IMR-90 (cell line): Measurements from ENCODE around the gene AUTS2. TPM values are rescaled to one million over a fixed set of nuclear protein-coding genes. Genes with fewer than 3 reads are reported as not detected.

Source experiments
- ATAC-seq: fragments of 200-7000 bp; cut with Tn5 transposase; 2 replicates; pipeline ENCODE4 v1.9.1; 2020; ENCODE audit warnings: low read depth, mild to moderate bottlenecking, moderate library complexity
- BruUV-seq: library from RNA; stranded (reverse); fragments of 400-500 nt; replicated peaks from 2 replicates; lab custom pipeline; 2021; lab: Mats Ljungman, UMichigan
- CTCF ChIA-PET: fragments of 300-600 bp; formaldehyde crosslinking; extraction: SDS; loops from one replicate; lab custom pipeline; 2021; ENCODE audit warnings: antibody characterized with exemption; lab: Yijun Ruan, JAX
- POLR2A ChIA-PET: fragments of 300-600 bp; sonication (Branson Sonifier 250); formaldehyde crosslinking; loops from one replicate; lab custom pipeline; 2022; ENCODE audit warnings: antibody characterized with exemption; ENCODE audit not compliant: unreplicated experiment; lab: Charles Lee
- DNase-seq: peaks from one replicate; pipeline ENCODE4 v3.0.0; 2013
- H2AFZ ChIP-seq: replicated peaks from 2 replicates; pipeline ENCODE3; 2013; ENCODE audit warnings: low read length, mild to moderate bottlenecking; ENCODE audit not compliant: poor library complexity
- H2AK5ac ChIP-seq: 2 replicates; pipeline ENCODE4 v1.6.1; 2013; ENCODE audit warnings: low read depth, low read length, inconsistent platforms
- H2AK9ac ChIP-seq: replicated peaks from 2 replicates; pipeline ENCODE3; 2013; ENCODE audit warnings: mild to moderate bottlenecking, low read depth, low read length, moderate library complexity; ENCODE audit not compliant: poor library complexity
- H2BK120ac ChIP-seq: 2 replicates; pipeline ENCODE4 v1.6.1; 2013; ENCODE audit warnings: low read depth, low read length, inconsistent platforms
- H2BK15ac ChIP-seq: 3 replicates; pipeline ENCODE4 v1.6.1; 2013; ENCODE audit warnings: low read depth, low read length, inconsistent platforms
- H2BK20ac ChIP-seq: 2 replicates; pipeline ENCODE4 v1.6.1; 2013; ENCODE audit warnings: low read depth, mild to moderate bottlenecking, inconsistent platforms, low read length, moderate library complexity
- H2BK5ac ChIP-seq: 2 replicates; pipeline ENCODE4 v1.6.1; 2013; ENCODE audit warnings: mild to moderate bottlenecking, low read depth, low read length, inconsistent platforms; ENCODE audit not compliant: poor library complexity, severe bottlenecking
- H3K14ac ChIP-seq: replicated peaks from 2 replicates; pipeline ENCODE4 v1.6.1; 2013; ENCODE audit warnings: low read depth, low read length, inconsistent platforms
- H3K18ac ChIP-seq: 2 replicates; pipeline ENCODE4 v1.6.1; 2013; ENCODE audit warnings: low read depth, low read length, control low read depth
- H3K23ac ChIP-seq: 2 replicates; pipeline ENCODE4 v1.6.1; 2013; ENCODE audit warnings: low read depth, low read length, inconsistent platforms
- H3K27ac ChIP-seq: 2 replicates; pipeline ENCODE4 v1.5.1; 2013; ENCODE audit warnings: mild to moderate bottlenecking, control low read depth, low read length; ENCODE audit not compliant: insufficient read depth
- H3K27me3 ChIP-seq: 2 replicates; pipeline ENCODE4 v1.6.1; 2013; ENCODE audit warnings: low read length; ENCODE audit not compliant: control insufficient read depth, insufficient read depth
- H3K36me3 ChIP-seq: 2 replicates; pipeline ENCODE4 v1.6.1; 2013; ENCODE audit warnings: low read length, mixed read lengths; ENCODE audit not compliant: control insufficient read depth, insufficient read depth
- H3K4ac ChIP-seq: 2 replicates; pipeline ENCODE4 v1.6.1; 2013; ENCODE audit warnings: low read depth, low read length, inconsistent platforms
- H3K4me1 ChIP-seq: 2 replicates; pipeline ENCODE4 v1.6.1; 2013; ENCODE audit warnings: low read length, mixed read lengths; ENCODE audit not compliant: control insufficient read depth, insufficient read depth
- H3K4me2 ChIP-seq: 2 replicates; pipeline ENCODE4 v1.6.1; 2013; ENCODE audit warnings: low read depth, mild to moderate bottlenecking, control low read depth, low read length, moderate library complexity
- H3K4me3 ChIP-seq: 2 replicates; pipeline ENCODE4 v1.5.1; 2013; ENCODE audit warnings: low read depth, mild to moderate bottlenecking, control low read depth, low read length, moderate library complexity; ENCODE audit not compliant: insufficient read depth
- H3K56ac ChIP-seq: 2 replicates; pipeline ENCODE4 v1.6.1; 2013; ENCODE audit warnings: low read length, inconsistent platforms; ENCODE audit not compliant: insufficient read depth; ENCODE audit errors: extremely low read depth
- H3K79me1 ChIP-seq, 2 experiments: 2 replicates each; pipeline ENCODE4 v1.6.1; 2013; ENCODE audit warnings: low read length in 2 of 2, inconsistent platforms in 1 of 2, low read depth in 1 of 2
- H3K9ac ChIP-seq: 2 replicates; pipeline ENCODE4 v1.6.1; 2013; ENCODE audit warnings: low read depth, low read length, control low read depth
- H3K9me1 ChIP-seq: 2 replicates; pipeline ENCODE4 v1.6.1; 2013; ENCODE audit warnings: low read length, inconsistent platforms; ENCODE audit not compliant: insufficient read depth
- H3K9me3 ChIP-seq: 2 replicates; pipeline ENCODE4 v1.6.1; 2013; ENCODE audit warnings: low read length; ENCODE audit not compliant: control insufficient read depth, insufficient read depth
- H4K20me1 ChIP-seq: 2 replicates; pipeline ENCODE4 v1.6.1; 2013; ENCODE audit warnings: low read length, inconsistent platforms; ENCODE audit not compliant: insufficient read depth
- H4K5ac ChIP-seq: 2 replicates; pipeline ENCODE4 v1.6.1; 2013; ENCODE audit warnings: mild to moderate bottlenecking, low read depth, low read length, control low read depth
- H4K8ac ChIP-seq, 2 experiments: 2 replicates each; pipeline ENCODE4 v1.6.1; 2013; ENCODE audit warnings: low read depth in 2 of 2, low read length in 2 of 2, control low read depth in 1 of 2, inconsistent platforms in 1 of 2
- H4K91ac ChIP-seq: 2 replicates; pipeline ENCODE4 v1.6.1; 2013; ENCODE audit warnings: low read depth, low read length, inconsistent platforms; ENCODE audit not compliant: insufficient read depth
- BHLHE40 ChIP-seq: fragments of 150-350 bp; IDR thresholded peaks from 2 replicates; pipeline ENCODE4 v1.6.1; 2016; ENCODE audit warnings: mild to moderate bottlenecking, low read depth, low read length
- CEBPB ChIP-seq: IDR thresholded peaks from 2 replicates; pipeline ENCODE4 v1.6.1; 2012; ENCODE audit warnings: low read depth, low read length, improper control_type of control experiment
- CHD1 ChIP-seq: IDR thresholded peaks from 2 replicates; pipeline ENCODE4 v1.6.1; 2012; ENCODE audit warnings: low read depth, low read length, improper control_type of control experiment
- FOS ChIP-seq: fragments of 150-350 bp; IDR thresholded peaks from 2 replicates; pipeline ENCODE4 v1.6.1; 2016; ENCODE audit warnings: low read depth, low read length
- MAFK ChIP-seq: IDR thresholded peaks from 2 replicates; pipeline ENCODE4 v1.6.1; 2012; ENCODE audit warnings: low read depth, low read length, improper control_type of control experiment
- MAZ ChIP-seq: IDR thresholded peaks from 2 replicates; pipeline ENCODE4 v1.6.1; 2012; ENCODE audit warnings: low read depth, mild to moderate bottlenecking, low read length, improper control_type of control experiment, moderate library complexity, borderline replicate concordance
- MXI1 ChIP-seq: IDR thresholded peaks from 2 replicates; pipeline ENCODE4 v1.6.1; 2012; ENCODE audit warnings: low read depth, mild to moderate bottlenecking, low read length, moderate library complexity, borderline replicate concordance
- NFE2L2 ChIP-seq: fragments of 150-350 bp; IDR thresholded peaks from 2 replicates; pipeline ENCODE4 v1.6.1; 2016; ENCODE audit warnings: low read depth, mild to moderate bottlenecking, low read length
- POLR2A ChIP-seq: IDR thresholded peaks from 2 replicates; pipeline ENCODE4 v1.6.1; 2012; ENCODE audit warnings: mild to moderate bottlenecking, low read depth, low read length
- RAD21 ChIP-seq: IDR thresholded peaks from 2 replicates; pipeline ENCODE4 v1.6.1; 2012; ENCODE audit warnings: low read length, improper control_type of control experiment
- RCOR1 ChIP-seq: IDR thresholded peaks from 2 replicates; pipeline ENCODE4 v1.6.1; 2012; ENCODE audit warnings: mild to moderate bottlenecking, low read length, improper control_type of control experiment; ENCODE audit not compliant: insufficient replicate concordance
- RFX5 ChIP-seq: IDR thresholded peaks from 2 replicates; pipeline ENCODE4 v1.8.0; 2012; ENCODE audit warnings: low read depth, mild to moderate bottlenecking, low read length, moderate library complexity
- SMC3 ChIP-seq: fragments of 150-350 bp; IDR thresholded peaks from 2 replicates; pipeline ENCODE4 v1.6.1; 2016; ENCODE audit warnings: low read depth, mild to moderate bottlenecking, antibody characterized with exemption, low read length, moderate library complexity
- dilution Hi-C: fragments of 300-500 bp; cut with HindIII; formaldehyde crosslinking; loops from one replicate; pipeline ENCODE4 v1.14.3; 2018; ENCODE audit warnings: low sequenced_read_pairs; ENCODE audit not compliant: unreplicated experiment
- in situ Hi-C: fragments of 300-500 bp; cut with MboI; formaldehyde crosslinking; loops from 3 replicates; pipeline ENCODE4 v1.14.3; 2019; ENCODE audit warnings: low sequenced_read_pairs, inconsistent platforms, mixed read lengths
- intact Hi-C: fragments of 100-400 bp; cut with micrococcal nuclease; formaldehyde crosslinking; loops from 2 replicates; pipeline ENCODE4 v1.10.0; 2022
- polyA plus RNA-seq, 3 experiments: library from polyadenylated mRNA; depleted of rRNA; stranded (reverse); fragments of >200 nt; gene quantifications; 2 replicates each; pipeline ENCODE4 v1.2.3, GENCODE V29; 2012; ENCODE audit warnings: low replicate concordance in 1 of 3
- total RNA-seq: library from RNA; depleted of rRNA; stranded (reverse); fragments of >200 nt; gene quantifications from 2 replicates; pipeline ENCODE4 v1.2.3, GENCODE V29; 2012
- TF ChIP-seq, protein P1 (sequence below): fragments of 150-350 bp; IDR thresholded peaks from 2 replicates; pipeline ENCODE4 v1.6.1; 2016; ENCODE audit warnings: low read depth, mild to moderate bottlenecking, low read length, moderate library complexity, borderline replicate concordance
- TF ChIP-seq, protein P2 (sequence below): conservative IDR thresholded peaks from 2 replicates; pipeline ENCODE4 v1.5.1; 2012; ENCODE audit warnings: mild to moderate bottlenecking, low read depth, low read length, improper control_type of control experiment
- TF ChIP-seq, protein P3 (sequence below): fragments of 150-350 bp; IDR thresholded peaks from 2 replicates; pipeline ENCODE4 v1.6.1; 2017; ENCODE audit warnings: mild to moderate bottlenecking, antibody characterized with exemption, low read length, low read depth

Gene AUTS2
- total and polyA plus RNA-seq, 2 of the 4 experiments (the other 2 are of a cell fraction), result 0.90 to 3.0 TPM

DNA sequence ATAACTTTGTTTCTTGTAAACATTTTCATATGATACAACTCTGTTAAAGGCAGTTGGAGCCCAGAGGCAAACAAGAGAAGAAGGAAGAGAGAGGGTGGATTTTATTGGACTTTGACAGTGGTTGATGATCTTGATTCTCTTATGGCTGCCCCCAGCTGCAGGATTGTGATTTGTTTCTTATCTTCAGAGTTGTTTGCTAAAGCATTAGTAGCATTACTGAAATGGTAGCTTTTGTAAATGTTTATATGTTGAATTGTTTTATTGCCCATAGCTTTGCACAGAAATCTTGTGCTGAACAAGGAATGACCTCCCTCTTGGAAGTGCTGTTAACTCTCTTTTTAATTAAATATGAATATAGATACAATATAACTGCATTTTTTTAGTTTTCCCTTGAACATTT, 309.4 kb downstream of the AUTS2 start:
- POLR2A ChIA-PET, result no interaction called here
- no peak overlapping the region for H3K18ac ChIP-seq
- no peak overlapping the region for H3K9ac ChIP-seq
- no peak overlapping the region for H3K14ac ChIP-seq
- CTCF ChIA-PET, result no interaction called here
- H2AK5ac ChIP-seq, result no peak overlapping the region
- no peaks in the 10 kb centered on the region for H3K36me3 ChIP-seq
- H2BK120ac ChIP-seq, result no peak overlapping the region
- in situ Hi-C loops, result no loop called here
- H4K20me1 ChIP-seq, result no peaks in the 10 kb centered on the region
- H2AK9ac ChIP-seq, result no peak overlapping the region
- H3K79me1 ChIP-seq, result no peaks in the 10 kb centered on the region
- no peaks in the 10 kb centered on the region for H3K27me3 ChIP-seq
- no peak overlapping the region for H3K27ac ChIP-seq
- ATAC-seq, result no peak
- no peak overlapping the region for H4K5ac ChIP-seq
- H3K23ac ChIP-seq, result no peak overlapping the region
- no peak overlapping the region for H3K4ac ChIP-seq
- TF ChIP-seq MXI1 (no peak), NFE2L2 (no peak), RCOR1 (no peak), FOS (no peak), RAD21 (no peak), MAFK (no peak), CEBPB (no peak), CHD1 (no peak), SMC3 (no peak), POLR2A (no peak), RFX5 (no peak), MAZ (no peak), BHLHE40 (no peak)
- TF ChIP-seq, protein P1, sequence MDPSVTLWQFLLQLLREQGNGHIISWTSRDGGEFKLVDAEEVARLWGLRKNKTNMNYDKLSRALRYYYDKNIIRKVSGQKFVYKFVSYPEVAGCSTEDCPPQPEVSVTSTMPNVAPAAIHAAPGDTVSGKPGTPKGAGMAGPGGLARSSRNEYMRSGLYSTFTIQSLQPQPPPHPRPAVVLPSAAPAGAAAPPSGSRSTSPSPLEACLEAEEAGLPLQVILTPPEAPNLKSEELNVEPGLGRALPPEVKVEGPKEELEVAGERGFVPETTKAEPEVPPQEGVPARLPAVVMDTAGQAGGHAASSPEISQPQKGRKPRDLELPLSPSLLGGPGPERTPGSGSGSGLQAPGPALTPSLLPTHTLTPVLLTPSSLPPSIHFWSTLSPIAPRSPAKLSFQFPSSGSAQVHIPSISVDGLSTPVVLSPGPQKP, result no peak
- TF ChIP-seq, protein P2, sequence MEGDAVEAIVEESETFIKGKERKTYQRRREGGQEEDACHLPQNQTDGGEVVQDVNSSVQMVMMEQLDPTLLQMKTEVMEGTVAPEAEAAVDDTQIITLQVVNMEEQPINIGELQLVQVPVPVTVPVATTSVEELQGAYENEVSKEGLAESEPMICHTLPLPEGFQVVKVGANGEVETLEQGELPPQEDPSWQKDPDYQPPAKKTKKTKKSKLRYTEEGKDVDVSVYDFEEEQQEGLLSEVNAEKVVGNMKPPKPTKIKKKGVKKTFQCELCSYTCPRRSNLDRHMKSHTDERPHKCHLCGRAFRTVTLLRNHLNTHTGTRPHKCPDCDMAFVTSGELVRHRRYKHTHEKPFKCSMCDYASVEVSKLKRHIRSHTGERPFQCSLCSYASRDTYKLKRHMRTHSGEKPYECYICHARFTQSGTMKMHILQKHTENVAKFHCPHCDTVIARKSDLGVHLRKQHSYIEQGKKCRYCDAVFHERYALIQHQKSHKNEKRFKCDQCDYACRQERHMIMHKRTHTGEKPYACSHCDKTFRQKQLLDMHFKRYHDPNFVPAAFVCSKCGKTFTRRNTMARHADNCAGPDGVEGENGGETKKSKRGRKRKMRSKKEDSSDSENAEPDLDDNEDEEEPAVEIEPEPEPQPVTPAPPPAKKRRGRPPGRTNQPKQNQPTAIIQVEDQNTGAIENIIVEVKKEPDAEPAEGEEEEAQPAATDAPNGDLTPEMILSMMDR, result no peak
- TF ChIP-seq, protein P3, sequence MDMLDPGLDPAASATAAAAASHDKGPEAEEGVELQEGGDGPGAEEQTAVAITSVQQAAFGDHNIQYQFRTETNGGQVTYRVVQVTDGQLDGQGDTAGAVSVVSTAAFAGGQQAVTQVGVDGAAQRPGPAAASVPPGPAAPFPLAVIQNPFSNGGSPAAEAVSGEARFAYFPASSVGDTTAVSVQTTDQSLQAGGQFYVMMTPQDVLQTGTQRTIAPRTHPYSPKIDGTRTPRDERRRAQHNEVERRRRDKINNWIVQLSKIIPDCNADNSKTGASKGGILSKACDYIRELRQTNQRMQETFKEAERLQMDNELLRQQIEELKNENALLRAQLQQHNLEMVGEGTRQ, result no peak
- intact Hi-C loops, result no loop called here
- no peak overlapping the region for H4K8ac ChIP-seq
- H3K4me1 ChIP-seq, result no peaks in the 10 kb centered on the region
- H2BK5ac ChIP-seq, result no peak overlapping the region
- dilution Hi-C loops, result no loop called here
- H2BK15ac ChIP-seq, result no peak overlapping the region
- no peak overlapping the region for H2AFZ ChIP-seq
- DNase-seq, result no peak
- no TSS peak for BruUV-seq
- H3K4me3 ChIP-seq, result no peak overlapping the region
- H4K91ac ChIP-seq, result no peak overlapping the region
- no peak overlapping the region for H3K4me2 ChIP-seq
- H3K56ac ChIP-seq, result no peak overlapping the region
- no peaks in the 10 kb centered on the region for H3K9me1 ChIP-seq
- no peak overlapping the region for H2BK20ac ChIP-seq
- H3K9me3 ChIP-seq, result peaks cover 4% of the 10 kb centered on the region; the same call in 1 of the 2 replicates
